GM06990 (cell line): ENCODE data around the gene MAPRE2.

Experiments used
- DNase-seq: peaks from one replicate; pipeline ENCODE4 v3.0.0-alpha.2; 2011; ENCODE audit not compliant: insufficient read length; ENCODE audit errors: extremely low read depth
- H3K27me3 ChIP-seq: replicated peaks from 2 replicates; pipeline ENCODE4 v1.6.0; 2011; ENCODE audit warnings: low read length; ENCODE audit not compliant: control insufficient read depth, insufficient read depth
- H3K36me3 ChIP-seq: 2 replicates; pipeline ENCODE4 v1.5.1; 2011; ENCODE audit warnings: low read length; ENCODE audit not compliant: control insufficient read depth, insufficient read depth
- H3K4me3 ChIP-seq: replicated peaks from 2 replicates; pipeline ENCODE4 v1.5.1; 2011; ENCODE audit warnings: low read depth, mild to moderate bottlenecking, control low read depth, low read length
- TF ChIP-seq, protein P1 (sequence below): IDR thresholded peaks from 2 replicates; pipeline ENCODE4 v1.5.1; 2011; ENCODE audit warnings: low read length, control low read depth, mild to moderate bottlenecking, inconsistent platforms; ENCODE audit not compliant: insufficient read depth, poor library complexity, severe bottlenecking

Gene MAPRE2

DNA sequence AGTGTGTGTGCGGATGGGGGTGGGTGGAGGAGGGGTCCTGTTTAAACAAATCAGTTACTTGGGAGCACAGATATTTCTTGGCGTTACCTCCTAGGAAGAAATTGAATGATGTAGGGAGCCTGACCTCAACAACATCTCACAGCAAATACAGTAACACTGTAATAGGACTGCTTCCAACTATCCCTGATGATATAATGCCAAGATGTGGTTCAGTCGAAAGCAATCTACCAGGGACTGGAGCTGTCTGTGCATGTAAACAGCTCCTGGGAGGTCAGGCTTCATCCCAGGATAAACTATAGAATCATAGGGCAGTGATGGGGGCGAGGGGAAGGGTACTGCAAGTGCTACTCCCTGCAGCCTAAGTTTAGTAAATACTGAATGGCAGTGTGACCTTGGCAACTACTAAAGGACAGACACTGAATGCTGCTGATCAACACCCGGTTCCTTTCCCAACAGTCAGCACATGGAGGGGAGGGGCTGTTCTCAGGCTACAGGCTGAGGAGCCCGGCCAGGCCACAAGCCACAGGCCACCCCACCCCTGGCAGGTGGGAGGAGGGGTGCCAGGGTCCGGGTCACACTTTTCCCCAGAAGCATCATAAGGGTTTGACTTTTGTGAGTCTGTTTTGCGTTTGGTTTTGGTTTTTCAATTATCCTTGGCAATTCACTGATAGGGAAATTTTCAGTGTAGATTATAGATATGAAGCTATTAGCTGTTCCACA, 114.3 kb downstream of the MAPRE2 start:
- no peak for DNase-seq
- Histone ChIP-seq H3K27me3 (no peaks in the 10 kb centered on the region), H3K36me3 (no peaks in the 10 kb centered on the region), H3K4me3 (no peak overlapping the region)
- TF ChIP-seq, protein P1, sequence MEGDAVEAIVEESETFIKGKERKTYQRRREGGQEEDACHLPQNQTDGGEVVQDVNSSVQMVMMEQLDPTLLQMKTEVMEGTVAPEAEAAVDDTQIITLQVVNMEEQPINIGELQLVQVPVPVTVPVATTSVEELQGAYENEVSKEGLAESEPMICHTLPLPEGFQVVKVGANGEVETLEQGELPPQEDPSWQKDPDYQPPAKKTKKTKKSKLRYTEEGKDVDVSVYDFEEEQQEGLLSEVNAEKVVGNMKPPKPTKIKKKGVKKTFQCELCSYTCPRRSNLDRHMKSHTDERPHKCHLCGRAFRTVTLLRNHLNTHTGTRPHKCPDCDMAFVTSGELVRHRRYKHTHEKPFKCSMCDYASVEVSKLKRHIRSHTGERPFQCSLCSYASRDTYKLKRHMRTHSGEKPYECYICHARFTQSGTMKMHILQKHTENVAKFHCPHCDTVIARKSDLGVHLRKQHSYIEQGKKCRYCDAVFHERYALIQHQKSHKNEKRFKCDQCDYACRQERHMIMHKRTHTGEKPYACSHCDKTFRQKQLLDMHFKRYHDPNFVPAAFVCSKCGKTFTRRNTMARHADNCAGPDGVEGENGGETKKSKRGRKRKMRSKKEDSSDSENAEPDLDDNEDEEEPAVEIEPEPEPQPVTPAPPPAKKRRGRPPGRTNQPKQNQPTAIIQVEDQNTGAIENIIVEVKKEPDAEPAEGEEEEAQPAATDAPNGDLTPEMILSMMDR = no peak

DNA sequence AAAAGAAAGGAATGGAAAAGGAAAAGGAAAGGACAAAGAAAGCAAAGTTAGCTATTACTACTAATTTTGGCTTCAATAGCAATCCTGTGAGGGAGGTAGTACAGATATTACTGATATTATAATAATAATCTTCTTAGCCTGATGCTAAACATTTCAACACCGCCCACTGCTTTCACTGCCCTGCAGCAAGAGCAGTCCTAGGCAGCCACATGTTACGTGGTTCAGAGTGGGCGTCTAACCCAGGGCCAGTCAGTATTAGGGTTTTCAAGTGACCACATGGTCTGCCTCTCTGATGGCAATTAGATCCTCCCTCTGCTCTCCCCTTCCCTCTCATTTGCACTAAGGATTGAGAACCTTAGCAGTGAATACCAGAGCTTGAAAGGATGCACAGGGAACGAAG, 116.0 kb downstream of the MAPRE2 start:
- no peak for DNase-seq
- Histone ChIP-seq H3K4me3 (no peak overlapping the region), H3K36me3 (no peaks in the 10 kb centered on the region), H3K27me3 (no peaks in the 10 kb centered on the region)
- TF ChIP-seq, protein P1 = no peak

DNA sequence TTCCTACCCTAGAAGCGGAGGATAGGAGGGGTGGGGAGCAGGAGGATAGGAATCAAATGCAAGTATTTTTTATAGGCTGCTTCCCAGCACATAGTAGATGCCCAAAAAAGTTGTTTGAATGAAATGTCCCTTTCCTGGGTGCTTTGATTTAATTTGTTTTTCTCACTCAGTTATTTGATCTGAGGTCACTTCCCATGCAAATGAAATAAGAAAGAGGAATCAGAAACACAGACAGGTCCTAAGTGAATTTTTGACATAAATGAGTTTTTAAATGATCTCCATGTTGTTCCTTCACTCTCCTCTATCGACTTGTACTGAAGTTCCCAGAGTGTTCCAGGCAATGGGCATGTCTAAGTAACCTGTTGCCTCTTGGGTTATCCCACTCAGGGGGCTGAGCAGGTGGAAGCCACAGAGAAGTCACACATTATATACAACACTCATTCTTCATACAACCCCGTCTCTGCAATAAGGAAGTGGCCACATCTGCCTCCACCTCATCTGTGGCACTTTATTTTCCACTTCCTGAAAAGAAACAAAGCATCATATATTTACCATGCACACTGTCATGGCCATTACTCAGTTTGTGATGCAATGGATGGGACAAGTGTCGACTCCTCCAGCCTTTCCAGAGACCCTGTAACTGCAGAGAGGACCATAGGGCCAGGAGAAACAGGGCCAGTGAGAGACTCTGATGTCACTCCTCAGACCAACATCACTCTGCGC, 117.7 kb downstream of the MAPRE2 start:
- DNase-seq = no peak
- no peaks in the 10 kb centered on the region for H3K36me3 ChIP-seq
- TF ChIP-seq, protein P1 = no peak

DNA sequence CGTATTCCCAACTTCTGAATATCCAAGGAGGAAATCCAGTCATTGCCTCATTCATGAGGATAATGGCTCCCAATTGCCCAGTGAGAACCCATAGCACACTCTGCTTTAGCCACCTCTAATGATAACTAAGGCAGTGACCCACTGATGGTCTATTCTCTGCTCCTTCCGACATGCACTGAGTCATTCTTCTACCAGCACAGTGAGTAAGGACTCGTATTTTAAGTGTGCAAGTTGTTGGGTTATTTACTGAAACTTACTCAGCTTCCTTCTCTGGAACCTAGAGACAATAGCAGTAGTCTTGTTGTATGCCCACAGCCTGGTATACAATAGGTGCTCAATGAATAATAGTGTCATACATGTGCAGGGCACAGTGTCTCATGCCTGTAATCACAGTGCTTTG, 118.6 kb downstream of the MAPRE2 start:
- no peak for DNase-seq
- H3K27me3 ChIP-seq = no peaks in the 10 kb centered on the region; the same call in 1 of the 2 replicates
- no peaks in the 10 kb centered on the region for H3K36me3 ChIP-seq
- TF ChIP-seq, protein P1 = no peak
- H3K4me3 ChIP-seq = no peak overlapping the region

More for the DNA sequence above, 117.7 kb downstream of the MAPRE2 start:
- no peaks in the 10 kb centered on the region; the same call in 1 of the 2 replicates for H3K27me3 ChIP-seq
- no peak overlapping the region for H3K4me3 ChIP-seq

DNA sequence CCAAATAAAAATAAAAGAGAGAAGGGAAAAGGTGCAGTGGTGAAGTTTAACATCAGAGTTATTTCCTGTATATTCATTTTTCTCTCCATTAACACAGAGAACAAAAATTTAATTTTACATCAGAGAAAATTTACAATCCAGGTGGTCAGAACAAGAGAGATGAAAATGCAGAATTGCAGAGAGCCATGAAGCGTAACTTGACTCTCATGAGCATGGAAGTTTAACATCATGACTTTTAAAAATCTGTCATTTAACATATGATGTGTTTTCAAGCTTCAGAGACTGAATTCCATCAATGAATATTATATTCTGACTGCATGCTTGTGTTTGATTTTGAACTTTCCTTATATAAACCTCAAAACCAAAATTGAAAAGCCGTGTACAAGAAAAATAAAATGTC, 120.3 kb downstream of the MAPRE2 start:
- Histone ChIP-seq H3K4me3 (no peak overlapping the region), H3K36me3 (no peaks in the 10 kb centered on the region), H3K27me3 (no peaks in the 10 kb centered on the region; the same call in 1 of the 2 replicates)
- DNase-seq = no peak
- TF ChIP-seq, protein P1 = no peak
